ENCODE results near the gene CBLL2.
"Not testable (repeated sequence)": the region's sequence is repeated elsewhere in the genome, so short reads cannot be mapped to it uniquely, and the experiment has no call there.

The CBLL2 gene

GRCh38 chrX:22249371-22249770, 23.3 kb upstream of the CBLL2 start:
- H3K4me1 Mint-ChIP-seq, result peaks cover 5% of the 10 kb centered on the region
- peaks cover 2% of the 10 kb centered on the region for H3K9me3 Mint-ChIP-seq

DNA sequence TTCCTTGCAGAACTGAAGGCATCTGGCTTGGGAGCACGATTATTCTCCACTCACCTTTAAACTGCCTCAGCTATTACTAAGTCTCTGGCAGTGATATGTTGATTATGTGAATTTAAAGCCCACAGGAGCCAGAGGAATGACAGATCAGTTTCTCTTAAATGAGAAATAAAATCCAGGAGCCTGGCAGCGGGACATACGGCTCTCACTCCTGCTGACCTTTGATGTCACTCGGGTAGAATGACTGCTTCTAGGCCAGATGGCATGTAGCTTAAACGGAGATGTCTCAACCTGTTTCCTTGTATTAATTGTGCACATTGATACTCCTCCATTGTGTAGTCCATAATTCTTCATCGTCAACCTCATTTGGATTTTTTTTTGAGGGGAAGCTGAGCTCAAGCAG, 4.0 kb upstream of the CBLL2 start:
- Mint-ChIP-seq H3K4me3 (no peak overlapping the region), H3K27ac (no peak overlapping the region), H3K36me3 (ENCODE audit: low read depth) (no peaks in the 10 kb centered on the region), H3K9me3 (peaks cover 7% of the 10 kb centered on the region), H3K4me1 (peaks cover 9% of the 10 kb centered on the region), H3K27me3 (ENCODE audit: low read depth) (peaks cover 3% of the 10 kb centered on the region)
- no peak for TF ChIP-seq CTCF (IDR thresholded peaks at IDR 0.05; ENCODE audit: unreplicated experiment in 3 of 3)

More at GRCh38 chrX:22249371-22249770, 23.3 kb upstream of the CBLL2 start:
- Mint-ChIP-seq H3K36me3 (ENCODE audit: low read depth) (no peaks in the 10 kb centered on the region), H3K4me3 (no peak overlapping the region), H3K27me3 (ENCODE audit: low read depth) (no peaks in the 10 kb centered on the region), H3K27ac (no peak overlapping the region)
- no peak for TF ChIP-seq CTCF (IDR thresholded peaks at IDR 0.05; ENCODE audit: unreplicated experiment in 3 of 3)

- H3K4me3 Mint-ChIP-seq, result no peak overlapping the region
- TF ChIP-seq CTCF (IDR thresholded peaks at IDR 0.05; ENCODE audit: unreplicated experiment in 3 of 3), result no peak
- peaks cover 11% of the 10 kb centered on the region for H3K9me3 Mint-ChIP-seq
- H3K4me1 Mint-ChIP-seq, result peaks cover 5% of the 10 kb centered on the region
- no peak overlapping the region for H3K27ac Mint-ChIP-seq
- no peaks in the 10 kb centered on the region for H3K36me3 Mint-ChIP-seq (ENCODE audit: low read depth)
- H3K27me3 Mint-ChIP-seq (ENCODE audit: low read depth), result no peaks in the 10 kb centered on the region
Observed at GRCh38 chrX:22273714-22274317, 1.1 kb downstream of the CBLL2 start.

- H3K9me3 Mint-ChIP-seq, result peaks cover 5% of the 10 kb centered on the region
- H3K36me3 Mint-ChIP-seq (ENCODE audit: low read depth), result no peaks in the 10 kb centered on the region
- no peak for TF ChIP-seq CTCF (IDR thresholded peaks at IDR 0.05; ENCODE audit: unreplicated experiment in 3 of 3)
- H3K27ac Mint-ChIP-seq, result no peak overlapping the region
- H3K4me1 Mint-ChIP-seq, result no peaks in the 10 kb centered on the region
- H3K27me3 Mint-ChIP-seq (ENCODE audit: low read depth), result no peaks in the 10 kb centered on the region
- H3K4me3 Mint-ChIP-seq, result no peak overlapping the region
Observed at GRCh38 chrX:22276781-22277180, 4.1 kb downstream of the CBLL2 start.

DNA sequence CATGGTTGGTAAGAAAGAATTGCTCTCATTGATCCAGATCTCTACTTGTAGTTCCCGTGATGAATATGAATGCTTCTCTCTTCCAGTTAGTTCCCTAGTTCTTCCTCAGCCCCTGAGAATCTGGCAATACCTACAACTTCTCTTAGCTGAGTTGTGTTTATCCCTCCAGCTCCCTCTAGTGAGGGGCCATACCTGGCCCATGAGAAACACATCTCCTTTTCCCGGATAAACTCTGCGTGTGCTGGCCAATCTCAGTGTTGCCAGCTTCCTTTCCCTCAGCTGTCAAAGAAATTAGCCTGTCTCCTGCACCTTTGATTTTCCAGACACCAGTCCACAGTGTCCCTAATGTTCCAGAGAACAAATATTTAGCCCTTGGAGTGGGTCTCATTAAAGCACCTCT, 5.7 kb downstream of the CBLL2 start:
- H3K4me1 Mint-ChIP-seq, result no peaks in the 10 kb centered on the region
- no peak for TF ChIP-seq CTCF (IDR thresholded peaks at IDR 0.05; ENCODE audit: unreplicated experiment in 3 of 3)
- H3K27me3 Mint-ChIP-seq (ENCODE audit: low read depth), result no peaks in the 10 kb centered on the region
- no peak overlapping the region for H3K27ac Mint-ChIP-seq
- no peak overlapping the region for H3K4me3 Mint-ChIP-seq
- peaks cover 15% of the 10 kb centered on the region for H3K9me3 Mint-ChIP-seq
- no peaks in the 10 kb centered on the region for H3K36me3 Mint-ChIP-seq (ENCODE audit: low read depth)

DNA sequence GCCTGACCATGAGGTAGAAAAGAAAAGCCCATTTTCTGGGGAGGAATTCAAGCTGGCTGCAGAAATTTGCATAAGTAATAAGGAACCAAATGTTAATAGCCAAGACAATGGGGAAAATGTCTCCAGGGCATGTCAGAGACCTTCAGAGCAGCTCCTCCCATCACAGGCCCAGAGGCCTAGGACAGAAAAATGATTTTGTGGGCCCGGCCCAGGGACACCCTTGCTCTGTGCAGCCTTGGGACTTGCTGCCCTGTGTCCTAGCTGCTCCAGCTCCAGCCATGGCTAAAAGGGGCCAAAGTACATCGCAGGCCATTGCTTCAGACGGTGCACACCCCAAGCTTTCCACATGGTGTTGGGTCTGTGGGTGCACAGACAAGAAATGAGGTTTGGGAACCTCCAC, 16.5 kb downstream of the CBLL2 start:
- H3K4me3 Mint-ChIP-seq, H3K4me1 Mint-ChIP-seq, H3K27ac Mint-ChIP-seq: not testable (repeated sequence)

More for the DNA sequence above, 16.5 kb downstream of the CBLL2 start:
- not testable (repeated sequence) for H3K27me3 Mint-ChIP-seq (ENCODE audit: low read depth); H3K9me3 Mint-ChIP-seq; H3K36me3 Mint-ChIP-seq (ENCODE audit: low read depth)
